Type B pancreatic cell (in vitro differentiated cells): ENCODE results near the gene CDX1. TPM values are rescaled to one million over a fixed set of nuclear protein-coding genes. Genes with fewer than 3 reads are reported as not detected.
A peak's percentile ranks its signal among the peaks of the same experiment; 100 is the strongest.

Source experiments
- DNase-seq: peaks from one replicate; pipeline ENCODE4 v3.0.0; 2021; ENCODE audit warnings: mixed read lengths; ENCODE audit not compliant: unreplicated experiment; ENCODE audit errors: extremely low spot score
- H3K27ac Mint-ChIP-seq: 2 replicates; pipeline ENCODE4 v1.8.0; 2021; ENCODE audit warnings: mild to moderate bottlenecking, mixed read lengths
- H3K27me3 Mint-ChIP-seq: 2 replicates; pipeline ENCODE4 v1.8.0; 2021; ENCODE audit warnings: mixed read lengths
- H3K36me3 Mint-ChIP-seq: 2 replicates; pipeline ENCODE4 v1.8.0; 2021; ENCODE audit warnings: mixed read lengths
- H3K4me1 Mint-ChIP-seq: one replicate; pipeline ENCODE4 v1.8.0; 2021; ENCODE audit warnings: mixed read lengths; ENCODE audit not compliant: unreplicated experiment
- H3K4me3 Mint-ChIP-seq: 2 replicates; pipeline ENCODE4 v1.8.0; 2021; ENCODE audit warnings: mild to moderate bottlenecking, mixed read lengths
- H3K9me3 Mint-ChIP-seq: 2 replicates; pipeline ENCODE4 v1.8.0; 2021; ENCODE audit warnings: mixed read lengths
- CTCF ChIP-seq: fragments of 200-600 bp; sonication (generic); conservative IDR thresholded peaks from 2 replicates; pipeline ENCODE4 v1.5.0; 2021; ENCODE audit warnings: antibody characterized with exemption, mild to moderate bottlenecking
- total RNA-seq: library from RNA; stranded (reverse); gene quantifications from 2 replicates; pipeline ENCODE4 v1.2.1, GENCODE V29; 2021; ENCODE audit warnings: low replicate concordance

CDX1 gene
- total RNA-seq, 1 donor from 2014 or later, result 5.0 TPM

DNA sequence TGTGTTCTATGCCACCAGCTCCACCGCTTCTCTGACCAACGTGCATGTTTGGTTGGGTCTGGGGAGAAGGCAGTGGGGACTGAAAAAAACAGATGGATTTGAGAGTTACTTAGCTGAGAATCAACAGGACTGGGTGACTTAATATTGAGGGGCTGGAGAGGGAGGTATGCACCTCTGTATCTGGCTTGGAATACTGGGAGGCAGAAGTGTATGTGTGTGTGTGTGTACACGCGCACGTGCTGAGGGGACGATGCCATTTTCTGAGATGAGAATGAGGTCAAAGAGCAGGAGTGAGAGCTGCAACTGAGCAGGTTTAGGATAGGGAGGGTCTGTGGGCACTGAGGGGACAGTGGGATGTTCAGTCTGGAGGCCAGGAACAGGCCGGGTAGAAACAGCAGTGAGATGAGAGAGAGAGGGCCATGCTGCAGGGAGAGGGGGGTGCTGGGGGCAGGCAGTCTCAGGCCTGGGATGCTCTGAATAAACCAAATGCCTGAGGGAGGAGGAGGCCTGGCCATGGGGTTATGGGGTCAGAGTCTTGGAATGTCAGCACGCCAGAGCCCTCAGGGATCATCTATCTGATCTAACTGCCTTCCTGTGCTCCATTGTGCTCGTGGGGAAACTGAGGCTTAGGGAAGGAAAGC, 24.9 kb upstream of the CDX1 start:
- no peak for TF ChIP-seq CTCF
- no peaks in the 10 kb centered on the region for H3K9me3 Mint-ChIP-seq
- peaks cover 3% of the 10 kb centered on the region for H3K36me3 Mint-ChIP-seq
- peaks cover 82% of the 10 kb centered on the region for H3K4me1 Mint-ChIP-seq
- peak overlapping the region; percentile 37 for H3K4me3 Mint-ChIP-seq
- no peaks in the 10 kb centered on the region for H3K27me3 Mint-ChIP-seq
- peak overlapping the region; percentile 44 for H3K27ac Mint-ChIP-seq
- no peak for DNase-seq

- no peaks in the 10 kb centered on the region for H3K9me3 Mint-ChIP-seq
- TF ChIP-seq CTCF, result no peak
- H3K27ac Mint-ChIP-seq, result peak overlapping the region; percentile 80
- H3K36me3 Mint-ChIP-seq, result peaks cover 3% of the 10 kb centered on the region
- no peak overlapping the region for H3K4me3 Mint-ChIP-seq
- DNase-seq, result no peak
- H3K4me1 Mint-ChIP-seq, result peaks cover 80% of the 10 kb centered on the region
- H3K27me3 Mint-ChIP-seq, result no peaks in the 10 kb centered on the region
These were observed 24.2 kb upstream of the CDX1 start for GRCh38 chr5:150142185-150142958.

DNA sequence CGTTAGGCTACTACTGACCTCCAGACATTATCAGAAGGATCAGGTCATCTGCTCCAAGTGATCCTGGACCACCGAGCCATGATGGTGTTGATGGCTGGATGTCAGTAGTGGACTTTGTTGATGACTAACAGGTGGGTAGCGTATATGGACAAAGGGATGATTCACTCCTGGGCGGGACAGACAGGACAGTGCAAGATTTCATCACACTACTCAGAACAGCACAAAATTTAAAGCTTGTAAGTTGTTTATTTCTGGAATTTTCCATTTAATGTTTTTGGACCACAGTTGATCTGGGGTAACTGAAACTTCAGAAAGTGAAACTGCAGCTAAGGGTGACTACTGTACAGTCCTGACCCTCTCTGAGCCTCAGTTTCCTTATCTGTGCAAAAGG, 23.6 kb upstream of the CDX1 start:
- no peak for TF ChIP-seq CTCF
- Mint-ChIP-seq H3K9me3 (no peaks in the 10 kb centered on the region), H3K27me3 (no peaks in the 10 kb centered on the region), H3K4me3 (no peak overlapping the region), H3K36me3 (peaks cover 3% of the 10 kb centered on the region), H3K4me1 (peaks cover 79% of the 10 kb centered on the region), H3K27ac (peak overlapping the region; percentile 80)
- DNase-seq, result no peak

- DNase-seq, result no peak
These were observed 23.0 kb upstream of the CDX1 start for GRCh38 chr5:150143350-150144245.

More at GRCh38 chr5:150143350-150144245, 23.0 kb upstream of the CDX1 start:
- peaks cover 3% of the 10 kb centered on the region for H3K36me3 Mint-ChIP-seq
- H3K9me3 Mint-ChIP-seq, result no peaks in the 10 kb centered on the region
- no peaks in the 10 kb centered on the region for H3K27me3 Mint-ChIP-seq
- H3K27ac Mint-ChIP-seq, result peak overlapping the region; percentile 80
- no peak for TF ChIP-seq CTCF
- peaks cover 73% of the 10 kb centered on the region for H3K4me1 Mint-ChIP-seq
- peak overlapping the region; percentile 39 for H3K4me3 Mint-ChIP-seq
